Activated CD4-positive, alpha-beta T cell treated with anti-CD3 and anti-CD28 coated beads, Interleukin-2, amount 10 ng/mL, durations not matched to agents 7 days and 5 days (primary cell): Measurements from ENCODE around the gene NKIRAS1. TPM values are rescaled to one million over a fixed set of nuclear protein-coding genes. Genes with fewer than 3 reads are reported as not detected.
"Not testable (repeated sequence)": the region's sequence is repeated elsewhere in the genome, so short reads cannot be mapped to it uniquely, and the experiment has no call there.

Experiments used
- CTCF ChIA-PET: fragments of 350-600 bp; sonication (Branson Sonifier 250); formaldehyde crosslinking; loops from one replicate; lab custom pipeline; 2021; ENCODE audit warnings: antibody characterized with exemption; lab: Charles Lee
- POLR2A ChIA-PET: fragments of 350-600 bp; sonication (Branson Sonifier 250); formaldehyde crosslinking; loops from one replicate; lab custom pipeline; 2021; ENCODE audit warnings: antibody characterized with exemption; lab: Charles Lee
- DNase-seq: peaks from one replicate; pipeline ENCODE4 v3.0.0-alpha.2; 2020
- H3K27ac Mint-ChIP-seq: one replicate; pipeline ENCODE4 v1.8.0; 2021; ENCODE audit warnings: mild to moderate bottlenecking, moderate library complexity, mixed read lengths
- H3K27me3 Mint-ChIP-seq: one replicate; pipeline ENCODE4 v1.8.0; 2021; ENCODE audit warnings: mixed read lengths
- H3K36me3 Mint-ChIP-seq: one replicate; pipeline ENCODE4 v1.8.0; 2021; ENCODE audit warnings: low read depth, mixed read lengths
- H3K4me1 Mint-ChIP-seq: one replicate; pipeline ENCODE4 v1.8.0; 2021; ENCODE audit warnings: mixed read lengths
- H3K4me3 Mint-ChIP-seq: one replicate; pipeline ENCODE4 v1.8.0; 2021; ENCODE audit warnings: mild to moderate bottlenecking, moderate library complexity, mixed read lengths
- H3K9me3 Mint-ChIP-seq: one replicate; pipeline ENCODE4 v1.8.0; 2021; ENCODE audit warnings: mixed read lengths
- total RNA-seq, 2 experiments: library from RNA; stranded (reverse); gene quantifications; one replicate each; pipeline ENCODE4 v1.2.3, GENCODE V29; 2021

Gene NKIRAS1
- total RNA-seq, 2 experiments from 2014 or later: 2.5 to 3.0 TPM

- no peak for DNase-seq
- H3K36me3 Mint-ChIP-seq: no peaks in the 10 kb centered on the region
- peaks cover 5% of the 10 kb centered on the region for H3K4me1 Mint-ChIP-seq
- no peak overlapping the region for H3K4me3 Mint-ChIP-seq
- POLR2A ChIA-PET: no interaction called here
- H3K9me3 Mint-ChIP-seq: no peaks in the 10 kb centered on the region
- CTCF ChIA-PET: interaction anchor here (1.5 kb wide), 1 partner anchor 10 kb away, joined by 3 read pairs; no protein-coding TSS in a partner anchor
- H3K27me3 Mint-ChIP-seq: peaks cover 6% of the 10 kb centered on the region
- no peak overlapping the region for H3K27ac Mint-ChIP-seq
Observed at GRCh38 chr3:23932571-23932970, 15.8 kb upstream of the NKIRAS1 start.

DNA sequence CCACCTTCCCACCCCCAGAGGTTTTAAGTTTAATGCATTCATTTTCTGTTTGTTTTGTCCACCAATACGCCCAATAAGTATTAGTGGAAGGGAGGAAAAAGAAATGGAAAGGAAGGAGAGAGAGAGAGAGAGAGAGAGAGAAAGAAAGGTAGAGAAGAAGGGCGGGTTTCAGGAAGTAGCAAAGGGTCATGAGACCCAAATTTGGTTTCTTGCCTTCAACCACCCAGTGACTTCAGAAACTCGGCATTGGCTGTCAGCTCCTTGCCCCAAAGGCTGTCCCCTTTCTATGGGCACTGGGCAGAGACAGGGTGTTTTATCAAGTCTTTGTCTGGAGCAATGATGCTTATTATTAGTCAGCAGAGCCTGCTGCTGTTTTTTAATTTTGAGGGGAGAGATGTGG lies 14.8 kb upstream of the NKIRAS1 start:
- Mint-ChIP-seq H3K9me3 (no peaks in the 10 kb centered on the region), H3K27me3 (peaks cover 3% of the 10 kb centered on the region), H3K36me3 (no peaks in the 10 kb centered on the region), H3K4me1 (peaks cover 5% of the 10 kb centered on the region), H3K4me3 (no peak overlapping the region), H3K27ac (no peak overlapping the region)
- POLR2A ChIA-PET: no interaction called here
- CTCF ChIA-PET: interaction anchor here (1.5 kb wide), 1 partner anchor 9 kb away, joined by 3 read pairs; no protein-coding TSS in a partner anchor
- DNase-seq: no peak

DNA sequence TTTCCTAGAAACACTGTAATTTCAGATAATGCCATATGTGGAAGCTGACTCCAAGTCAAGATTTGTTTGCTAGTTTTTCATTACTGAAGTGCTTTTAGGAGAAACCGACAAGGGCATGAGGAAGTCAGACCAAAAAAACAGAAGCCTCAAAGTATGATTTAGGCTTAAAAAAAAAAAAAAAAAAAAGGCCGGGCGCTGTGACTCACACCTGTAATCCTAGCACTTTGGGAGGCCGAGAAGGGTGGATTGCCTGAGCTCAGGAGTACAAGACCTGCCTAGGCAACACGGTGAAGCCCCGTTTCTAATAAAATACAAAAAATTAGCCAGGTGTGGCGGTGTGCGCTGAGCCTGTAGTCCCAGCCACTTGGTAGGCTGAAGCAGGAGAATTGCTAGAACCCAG lies 11.7 kb upstream of the NKIRAS1 start:
- Mint-ChIP-seq H3K27ac (no peak overlapping the region), H3K4me1 (peaks cover 5% of the 10 kb centered on the region), H3K36me3 (no peaks in the 10 kb centered on the region), H3K9me3 (no peaks in the 10 kb centered on the region), H3K27me3 (peaks cover 2% of the 10 kb centered on the region), H3K4me3 (no peak overlapping the region)
- ChIA-PET POLR2A (no interaction called here), CTCF (interaction anchor here (1.1 kb wide), 1 partner anchor 11 kb away, joined by 3 read pairs; the partner anchor contains the start of gene RPL15)
- DNase-seq: no peak

- DNase-seq: no peak
- Mint-ChIP-seq H3K9me3 (no peaks in the 10 kb centered on the region), H3K27me3 (no peaks in the 10 kb centered on the region), H3K4me1 (peaks cover 5% of the 10 kb centered on the region), H3K27ac (no peak overlapping the region), H3K36me3 (no peaks in the 10 kb centered on the region), H3K4me3 (no peak overlapping the region)
- CTCF ChIA-PET: no interaction called here
- POLR2A ChIA-PET: no interaction called here
Observed at GRCh38 chr3:23926736-23927135, 9.9 kb upstream of the NKIRAS1 start.

DNA sequence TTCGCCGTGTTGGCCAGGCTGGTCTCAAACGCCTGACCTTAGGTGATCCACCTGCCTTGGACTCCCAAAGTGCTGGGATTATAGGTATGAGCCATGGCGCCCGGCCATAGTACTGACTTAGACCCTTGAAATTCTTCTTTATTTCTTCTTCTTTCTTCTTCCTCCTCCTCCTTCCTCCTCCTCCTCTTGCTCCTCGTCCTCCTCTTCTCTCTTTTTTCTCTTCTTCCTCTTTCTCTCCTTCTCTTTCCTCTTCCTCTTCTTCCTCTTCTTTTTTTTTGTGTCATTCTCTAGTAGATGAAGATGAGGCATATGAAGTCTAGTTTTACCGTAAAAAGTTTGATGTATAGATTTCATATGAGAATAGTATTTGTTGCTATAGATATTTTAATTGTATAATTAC lies 9.5 kb upstream of the NKIRAS1 start:
- H3K4me3 Mint-ChIP-seq: no peak overlapping the region
- POLR2A ChIA-PET: no interaction called here

DNA sequence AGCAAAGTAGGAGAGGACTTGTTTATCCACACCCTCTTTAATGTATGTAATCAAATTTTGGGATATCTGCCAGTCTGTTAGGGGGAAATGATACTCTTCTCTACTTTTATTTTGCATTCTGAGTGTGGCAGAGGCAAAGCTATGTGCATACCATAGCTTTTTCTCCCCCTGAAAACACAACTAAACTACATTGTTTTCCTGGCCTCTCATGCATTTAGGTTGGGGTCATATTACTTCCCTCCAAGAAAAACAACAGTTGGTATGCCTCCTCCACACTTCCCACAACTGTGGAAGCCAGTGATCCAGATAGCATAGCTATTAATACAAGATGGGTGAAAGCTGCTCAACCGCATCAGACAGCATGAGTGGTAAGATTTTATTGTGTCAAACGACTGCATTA lies 7.0 kb upstream of the NKIRAS1 start:
- no peak overlapping the region for H3K4me3 Mint-ChIP-seq
- no peak overlapping the region for H3K27ac Mint-ChIP-seq
- H3K27me3 Mint-ChIP-seq: no peaks in the 10 kb centered on the region
- DNase-seq: no peak
- peaks cover 26% of the 10 kb centered on the region for H3K36me3 Mint-ChIP-seq
- H3K4me1 Mint-ChIP-seq: peaks cover 18% of the 10 kb centered on the region
- POLR2A ChIA-PET: no interaction called here
- H3K9me3 Mint-ChIP-seq: no peaks in the 10 kb centered on the region
- CTCF ChIA-PET: interaction anchor here (0.7 kb wide), 1 partner anchor 35 kb away, joined by 3 read pairs; no protein-coding TSS in a partner anchor

More for the DNA sequence above, 9.5 kb upstream of the NKIRAS1 start:
- Mint-ChIP-seq H3K27ac (no peak overlapping the region), H3K4me1 (peaks cover 2% of the 10 kb centered on the region), H3K27me3 (no peaks in the 10 kb centered on the region), H3K9me3 (no peaks in the 10 kb centered on the region), H3K36me3 (peaks cover 2% of the 10 kb centered on the region)
- DNase-seq: no peak
- CTCF ChIA-PET: interaction anchor here (0.6 kb wide), 1 partner anchor 249 kb away, joined by 3 read pairs; no protein-coding TSS in a partner anchor

GRCh38 chr3:23921052-23921511 lies 4.3 kb upstream of the NKIRAS1 start:
- CTCF ChIA-PET: interaction anchor here (1.0 to 1.4 kb wide), 4 partner anchors 23 to 55 kb away, joined by 3 to 4 read pairs (median 4); no protein-coding TSS in a partner anchor
- Mint-ChIP-seq H3K4me3 (no peak overlapping the region), H3K27ac (no peak overlapping the region)

DNA sequence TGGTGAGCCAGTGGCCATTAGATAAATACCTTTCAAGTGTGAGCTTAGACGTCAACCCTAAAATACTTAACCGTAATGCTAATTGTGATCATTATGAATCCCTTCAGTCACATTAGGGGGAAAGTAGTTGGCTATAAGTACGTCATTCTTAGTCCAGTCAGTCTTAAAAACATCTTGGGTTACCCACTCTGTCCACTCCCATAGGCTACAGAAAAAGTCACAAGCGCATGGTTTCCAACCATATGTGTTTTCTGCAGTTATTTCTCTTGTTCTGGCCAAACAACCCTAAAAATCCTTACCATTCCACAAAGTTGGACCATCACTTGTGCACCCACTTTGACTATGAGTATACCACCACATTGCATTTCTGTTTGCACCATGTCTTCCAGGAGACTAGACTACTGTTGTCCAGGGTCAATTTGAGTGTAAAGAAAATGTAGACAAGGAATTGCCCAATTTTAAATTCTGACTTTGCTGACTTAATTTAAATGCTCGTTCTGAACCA lies 3.4 kb upstream of the NKIRAS1 start:
- DNase-seq: no peak
- Mint-ChIP-seq H3K9me3 (no peaks in the 10 kb centered on the region), H3K4me1 (peaks cover 39% of the 10 kb centered on the region), H3K27ac (no peak overlapping the region), H3K27me3 (peaks cover 2% of the 10 kb centered on the region), H3K4me3 (no peak overlapping the region), H3K36me3 (peaks cover 43% of the 10 kb centered on the region)
- ChIA-PET CTCF (interaction anchor here (1.1 kb wide), 1 partner anchor 26 kb away, joined by 3 read pairs; no protein-coding TSS in a partner anchor), POLR2A (no interaction called here)

More at GRCh38 chr3:23921052-23921511, 4.3 kb upstream of the NKIRAS1 start:
- Mint-ChIP-seq H3K9me3 (no peaks in the 10 kb centered on the region), H3K36me3 (peaks cover 43% of the 10 kb centered on the region), H3K4me1 (peaks cover 30% of the 10 kb centered on the region), H3K27me3 (no peaks in the 10 kb centered on the region)
- POLR2A ChIA-PET: no interaction called here
- DNase-seq: no peak

GRCh38 chr3:23919628-23920027 lies 2.8 kb upstream of the NKIRAS1 start:
- peaks cover 2% of the 10 kb centered on the region for H3K27me3 Mint-ChIP-seq
- no peaks in the 10 kb centered on the region for H3K9me3 Mint-ChIP-seq
- H3K4me3 Mint-ChIP-seq: no peak overlapping the region
- POLR2A ChIA-PET: no interaction called here
- DNase-seq: no peak
- H3K36me3 Mint-ChIP-seq: peaks cover 43% of the 10 kb centered on the region
- peaks cover 43% of the 10 kb centered on the region for H3K4me1 Mint-ChIP-seq
- CTCF ChIA-PET: interaction anchor here (0.6 kb wide), 1 partner anchor 33 kb away, joined by 5 read pairs; no protein-coding TSS in a partner anchor
- H3K27ac Mint-ChIP-seq: no peak overlapping the region

GRCh38 chr3:23918331-23918730 lies 1.5 kb upstream of the NKIRAS1 start:
- DNase-seq, POLR2A ChIA-PET, H3K27me3 Mint-ChIP-seq, H3K9me3 Mint-ChIP-seq: not testable (repeated sequence)
- H3K36me3 Mint-ChIP-seq: peaks cover 43% of the 10 kb centered on the region
- CTCF ChIA-PET: interaction anchor here (0.6 to 1.9 kb wide), 2 partner anchors 30 to 1482 kb away, joined by 3 to 6 read pairs; no protein-coding TSS in a partner anchor
- peak overlapping the region; percentile 99 for H3K4me3 Mint-ChIP-seq
- H3K4me1 Mint-ChIP-seq: peaks cover 45% of the 10 kb centered on the region
- H3K27ac Mint-ChIP-seq: peak overlapping the region; percentile 99

DNA sequence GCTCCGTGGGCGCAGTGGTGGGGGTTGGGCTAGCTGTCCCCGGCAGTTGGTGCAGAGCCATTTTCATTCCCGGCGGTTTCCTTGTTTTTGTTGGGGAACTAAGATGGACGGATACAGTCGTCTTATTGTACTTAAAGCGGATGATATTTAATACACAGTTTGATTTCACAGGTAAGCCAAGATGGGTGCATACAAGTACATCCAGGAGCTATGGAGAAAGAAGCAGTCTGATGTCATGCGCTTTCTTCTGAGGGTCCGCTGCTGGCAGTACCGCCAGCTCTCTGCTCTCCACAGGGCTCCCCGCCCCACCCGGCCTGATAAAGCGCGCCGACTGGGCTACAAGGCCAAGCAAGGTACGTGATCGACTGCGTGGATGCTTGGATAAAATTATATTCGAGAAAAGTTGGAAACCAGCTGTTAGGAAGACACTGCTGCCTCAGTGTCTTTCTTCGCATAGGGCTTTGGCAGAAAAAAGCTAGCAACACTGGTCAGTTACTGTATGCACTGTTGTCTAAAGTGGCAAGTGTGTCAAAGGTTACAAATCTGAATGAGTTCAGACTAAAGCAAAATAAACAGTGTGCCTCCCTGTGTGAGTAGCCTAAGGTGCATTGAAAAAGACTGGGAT lies 1.0 kb upstream of the NKIRAS1 start:
- not testable (repeated sequence) for H3K9me3 Mint-ChIP-seq, H3K27me3 Mint-ChIP-seq
- Mint-ChIP-seq H3K36me3 (peaks cover 43% of the 10 kb centered on the region), H3K4me1 (peaks cover 45% of the 10 kb centered on the region), H3K4me3 (peak overlapping the region; percentile 99), H3K27ac (peak overlapping the region; percentile 99)
- POLR2A ChIA-PET: interaction anchor here (1.2 kb wide), 1 partner anchor 29 kb away, joined by 5 read pairs; no protein-coding TSS in a partner anchor
- CTCF ChIA-PET: interaction anchor here (0.9 to 1.9 kb wide), 5 partner anchors 7 to 189 kb away, joined by 3 to 6 read pairs (median 4); no protein-coding TSS in a partner anchor
- DNase-seq: peak; percentile 75

DNA sequence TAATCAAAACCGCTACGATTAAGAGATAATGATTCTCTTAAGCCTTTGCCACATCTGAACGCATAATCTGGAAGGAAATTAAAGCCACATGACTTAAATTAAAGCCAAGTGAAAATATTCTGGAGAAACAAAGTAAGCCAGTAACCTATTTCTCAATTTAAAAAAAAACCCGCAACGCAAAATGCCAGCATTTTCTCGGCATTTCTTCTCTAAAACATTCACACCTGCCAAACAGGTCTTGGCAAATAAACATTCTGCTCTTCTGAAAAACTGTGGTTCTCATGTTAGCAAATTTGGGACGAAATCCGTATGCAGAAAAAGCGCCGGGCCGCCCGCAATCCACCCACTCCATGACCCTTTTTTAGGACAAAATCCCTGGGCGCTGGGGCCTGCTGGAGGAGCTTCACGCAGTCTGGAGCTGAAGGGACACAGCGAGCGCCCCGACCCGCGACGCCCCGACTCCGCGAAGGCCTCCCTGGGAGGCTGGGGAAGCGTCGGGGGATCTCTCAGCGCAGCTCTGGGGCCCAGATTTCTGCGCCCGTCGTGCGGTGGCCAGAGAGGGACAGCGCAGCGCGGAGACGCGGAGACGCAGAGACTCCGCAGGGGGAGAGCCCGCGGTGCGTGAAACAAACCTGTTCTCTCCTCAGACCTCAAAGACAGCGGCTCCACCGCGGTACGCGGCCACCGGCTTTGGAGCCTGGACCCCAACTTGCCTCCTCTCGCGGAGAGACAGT lies 471 bp downstream of the NKIRAS1 start:
- H3K27ac Mint-ChIP-seq: peak overlapping the region; percentile 99
- peaks cover 2% of the 10 kb centered on the region for H3K27me3 Mint-ChIP-seq
- POLR2A ChIA-PET: interaction anchor here (0.5 to 1.2 kb wide), 7 partner anchors 24 to 1976 kb away, joined by 3 to 8 read pairs (median 5); no protein-coding TSS in a partner anchor
- H3K4me1 Mint-ChIP-seq: peaks cover 45% of the 10 kb centered on the region
- H3K9me3 Mint-ChIP-seq: no peaks in the 10 kb centered on the region
- CTCF ChIA-PET: interaction anchor here (0.6 to 1.2 kb wide), 5 partner anchors 9 to 762 kb away, joined by 3 to 5 read pairs (median 4); no protein-coding TSS in a partner anchor
- DNase-seq: no peak
- peaks cover 42% of the 10 kb centered on the region for H3K36me3 Mint-ChIP-seq
- peak overlapping the region; percentile 99 for H3K4me3 Mint-ChIP-seq
